OCI-LY1 (cell line): ENCODE data around the gene ZFP3.

Source experiments
- CTCF ChIP-seq: fragments of 200-600 bp; sonication (generic), shearing (Covaris generic); IDR thresholded peaks from 2 replicates; pipeline ENCODE4 v1.5.1; 2017; ENCODE audit warnings: mild to moderate bottlenecking, antibody characterized with exemption, low read length, moderate library complexity, mixed read lengths
- EZH2 ChIP-seq: fragments of 200-600 bp; sonication (generic), shearing (Covaris generic); IDR thresholded peaks from 2 replicates; pipeline ENCODE4 v1.8.0; 2017; ENCODE audit warnings: borderline replicate concordance, mixed run types, mild to moderate bottlenecking, antibody characterized with exemption, low read length, moderate library complexity, mixed read lengths

DNA sequence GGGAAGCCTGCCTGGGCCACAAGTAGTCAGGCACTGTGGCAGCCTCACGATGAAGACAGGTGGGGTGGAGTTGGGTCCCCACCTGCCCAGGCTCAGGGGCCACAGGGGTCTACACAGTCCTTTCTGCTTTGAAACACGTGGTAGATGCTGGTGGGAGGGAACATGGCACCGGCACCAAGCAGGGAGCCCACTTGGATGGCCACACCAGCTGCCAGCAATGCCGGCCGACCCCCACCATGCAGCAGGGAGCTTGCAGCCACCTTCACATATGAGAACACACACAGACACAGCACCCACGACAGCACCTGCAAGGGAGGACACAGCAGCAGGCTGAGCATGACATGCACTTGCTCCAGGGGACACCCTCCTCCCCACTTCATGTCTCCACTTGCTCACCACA is 45.4 kb upstream of the ZFP3 start:
- TF ChIP-seq EZH2 (no peak), CTCF (no peak)
